Hematopoietic multipotent progenitor cell (in vitro differentiated cells): ENCODE data around the gene TMEM141. TPM values are rescaled to one million over a fixed set of nuclear protein-coding genes. Genes with fewer than 3 reads are reported as not detected.
"Not testable (repeated sequence)": the region's sequence is repeated elsewhere in the genome, so short reads cannot be mapped to it uniquely, and the experiment has no call there.

Experiments
- DNase-seq, 3 donors: peaks; one replicate each; pipeline ENCODE4 v3.0.0-alpha.2; 2011 to 2015; ENCODE audit warnings: low read depth in 2 of 3, low spot score in 2 of 3
- total RNA-seq: library from RNA; depleted of rRNA; stranded (reverse); fragments of >200 nt; gene quantifications from one replicate; pipeline ENCODE4 v1.2.3, GENCODE V29; 2012

The TMEM141 gene
- total RNA-seq, 1 donor: 47.1 TPM

GRCh38 chr9:136769710-136770191 is 21.4 kb upstream of the TMEM141 start:
- DNase-seq: peak in 2 of 3 donors; percentile 42 to 60

GRCh38 chr9:136771907-136772415 is 19.2 kb upstream of the TMEM141 start:
- no peak for DNase-seq

GRCh38 chr9:136773386-136774044 is 17.6 kb upstream of the TMEM141 start:
- peak in 2 of 3 donors; percentile 69 to 72 for DNase-seq

- no peak for DNase-seq
Observed at GRCh38 chr9:136774416-136775045, 16.6 kb upstream of the TMEM141 start.

GRCh38 chr9:136775191-136775590 is 16.0 kb upstream of the TMEM141 start:
- DNase-seq: no peak

- no peak for DNase-seq
Observed at GRCh38 chr9:136776947-136777346, 14.2 kb upstream of the TMEM141 start.

- no peak for DNase-seq
Observed at GRCh38 chr9:136777359-136777758, 13.8 kb upstream of the TMEM141 start.

- no peak for DNase-seq
Observed at GRCh38 chr9:136779808-136780207, 11.3 kb upstream of the TMEM141 start.

- no peak for DNase-seq
Observed at GRCh38 chr9:136782452-136782851, 8.7 kb upstream of the TMEM141 start.

- DNase-seq: peak in 1 of 3 donors; percentile 61
Observed at GRCh38 chr9:136784249-136784996, 6.7 kb upstream of the TMEM141 start.

GRCh38 chr9:136784997-136785361 is 6.2 kb upstream of the TMEM141 start:
- no peak for DNase-seq

- not testable (repeated sequence) for DNase-seq
Observed at GRCh38 chr9:136785565-136786355, 5.4 kb upstream of the TMEM141 start.

GRCh38 chr9:136786451-136786850 is 4.7 kb upstream of the TMEM141 start:
- DNase-seq: no peak

- not testable (repeated sequence) for DNase-seq
Observed at GRCh38 chr9:136786983-136787382, 4.2 kb upstream of the TMEM141 start.

GRCh38 chr9:136787690-136788400 is 3.3 kb upstream of the TMEM141 start:
- DNase-seq: peak in 2 of 3 donors; percentile 66 to 86

GRCh38 chr9:136788644-136789522 is 2.3 kb upstream of the TMEM141 start:
- DNase-seq: peak in 1 of 3 donors; percentile 24

- no peak for DNase-seq
Observed at GRCh38 chr9:136789523-136789937, 1.6 kb upstream of the TMEM141 start.

GRCh38 chr9:136791516-136792276 is 552 bp downstream of the TMEM141 start:
- DNase-seq: peak; percentile 53 to 63 (median 62)
